ENCODE measurements around the gene PTGER3.

GRCh38 chr1:71015745-71016144 is 31.9 kb downstream of the PTGER3 start:
- no peak for TF ChIP-seq POLR2A (IDR thresholded peaks at IDR 0.05)
- no peak for TF ChIP-seq EP300 (IDR thresholded peaks at IDR 0.05)
- TF ChIP-seq CTCF (IDR thresholded peaks at IDR 0.05) = no peak
